22Rv1 (cell line): ENCODE results near the gene DDX27.

Source experiments
- H3K27ac ChIP-seq: fragments of 450-650 bp; 2 replicates; pipeline ENCODE4 v1.5.1; 2017
- CTCF ChIP-seq: fragments of 450-650 bp; IDR thresholded peaks from 2 replicates; pipeline ENCODE4 v1.5.1; 2017; ENCODE audit warnings: mild to moderate bottlenecking
- ZFX ChIP-seq: fragments of 450-650 bp; IDR thresholded peaks from 2 replicates; pipeline ENCODE4 v1.6.1; 2017; ENCODE audit warnings: antibody characterized with exemption, borderline replicate concordance

Gene DDX27

DNA sequence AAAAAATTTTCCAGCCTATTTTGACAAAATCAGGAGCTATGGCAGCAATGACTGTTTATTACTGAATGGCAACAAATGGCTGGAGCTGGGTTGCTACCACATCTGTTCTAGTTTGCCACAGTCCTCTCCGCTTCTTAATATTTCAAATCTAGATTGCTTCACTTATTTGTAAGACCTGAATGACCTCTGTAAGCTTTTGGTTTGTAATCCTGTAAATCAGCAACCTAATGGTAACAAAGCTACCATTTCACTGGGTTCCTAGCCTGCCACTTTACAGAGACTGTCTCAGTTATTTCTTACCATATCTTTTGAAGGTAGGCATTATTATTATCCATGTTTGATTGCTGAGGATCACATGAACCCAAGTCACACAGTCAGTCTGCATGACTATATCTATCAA lies 43.2 kb downstream of the DDX27 start:
- TF ChIP-seq CTCF (no peak), ZFX (no peak)
- no peak overlapping the region for H3K27ac ChIP-seq

GRCh38 chr20:49267327-49267726 lies 48.1 kb downstream of the DDX27 start:
- no peak overlapping the region for H3K27ac ChIP-seq
- no peak for TF ChIP-seq ZFX

DNA sequence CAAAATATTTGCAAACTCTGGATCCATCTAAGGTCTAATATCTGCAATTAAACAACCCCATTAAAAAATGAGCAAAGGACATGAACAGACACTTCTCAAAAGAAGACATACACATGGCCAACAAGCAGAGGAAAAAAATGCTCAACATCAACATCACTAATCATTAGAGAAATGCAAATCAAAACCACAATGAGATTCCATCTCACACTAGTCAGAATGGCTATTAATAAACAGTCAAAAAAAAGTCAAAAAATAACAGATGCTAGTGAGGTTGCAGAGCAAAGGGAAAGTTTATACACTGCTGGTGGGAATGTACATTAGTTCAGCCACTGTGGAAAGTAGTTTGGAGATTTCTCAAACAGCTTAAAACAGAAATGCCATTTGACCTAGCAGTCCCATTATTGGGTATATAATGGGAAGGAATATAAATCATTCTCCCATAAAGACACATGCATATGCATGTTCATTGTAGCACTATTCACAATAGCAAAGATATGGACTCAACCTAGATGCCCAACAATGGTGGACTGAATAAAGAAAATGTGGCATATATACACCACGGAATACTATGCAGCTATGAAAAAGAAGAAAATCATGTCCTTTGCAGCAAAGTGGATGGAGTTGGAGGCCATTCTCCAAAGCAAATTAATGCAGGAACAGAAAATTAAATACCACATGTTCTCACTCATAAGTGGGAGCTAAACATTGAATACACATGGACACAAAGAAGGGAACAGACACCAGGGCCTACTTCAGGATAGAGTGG lies 49.6 kb downstream of the DDX27 start:
- no peak overlapping the region for H3K27ac ChIP-seq

GRCh38 chr20:49270177-49270576 lies 51.0 kb downstream of the DDX27 start:
- H3K27ac ChIP-seq: no peak overlapping the region
- TF ChIP-seq CTCF (no peak), ZFX (no peak)

More for the DNA sequence above, 49.6 kb downstream of the DDX27 start:
- no peak for TF ChIP-seq CTCF
- no peak for TF ChIP-seq ZFX

DNA sequence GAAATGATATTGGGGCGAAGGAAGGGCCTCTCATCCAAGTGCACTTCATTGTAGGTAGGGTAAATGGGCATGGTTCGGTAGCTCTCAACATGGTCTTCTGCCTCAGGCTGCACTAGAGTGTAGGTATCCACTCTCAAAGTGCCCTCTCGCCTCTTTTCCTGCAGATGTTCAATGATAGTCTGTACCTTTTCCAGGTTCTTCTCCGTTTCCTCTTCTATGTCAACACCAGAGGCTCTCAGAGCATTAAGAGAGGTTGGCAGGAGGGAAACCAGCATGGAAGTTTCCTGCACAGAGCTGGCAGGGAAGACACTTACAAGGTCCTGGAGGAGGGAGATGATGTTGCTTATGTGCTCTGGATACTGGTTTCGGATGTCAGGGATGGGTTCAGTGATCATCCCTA lies 51.5 kb downstream of the DDX27 start:
- TF ChIP-seq CTCF (no peak), ZFX (no peak)
- H3K27ac ChIP-seq: no peak overlapping the region

GRCh38 chr20:49272654-49273053 lies 53.4 kb downstream of the DDX27 start:
- H3K27ac ChIP-seq: no peak overlapping the region
- TF ChIP-seq ZFX: no peak
- TF ChIP-seq CTCF: no peak

DNA sequence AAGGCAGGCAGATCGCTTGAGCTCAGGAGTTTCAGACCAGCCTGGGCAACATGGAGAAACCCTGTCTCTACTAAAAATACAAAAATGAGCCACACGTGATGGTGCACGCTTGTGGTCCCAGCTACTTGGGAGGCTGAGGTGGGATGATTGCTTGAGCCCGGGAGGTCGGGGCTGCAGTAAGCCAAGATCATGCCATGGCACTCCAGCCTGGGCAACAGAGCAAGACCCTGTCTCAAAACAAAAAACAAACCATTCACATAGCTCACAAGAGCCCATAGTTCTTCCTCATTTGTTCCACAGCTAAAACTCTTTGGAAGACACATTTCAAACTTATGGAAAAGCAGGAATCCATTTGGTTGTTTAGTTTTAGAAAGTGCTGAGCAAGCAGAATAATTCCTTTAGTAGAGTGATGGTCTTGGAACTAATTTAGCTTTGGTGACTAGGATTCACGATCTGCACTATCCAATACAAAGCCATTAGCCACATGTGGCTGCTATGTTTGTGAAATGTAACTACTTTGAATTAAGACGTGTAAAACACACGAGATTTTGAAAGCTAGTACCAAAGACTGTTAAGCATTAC lies 54.6 kb downstream of the DDX27 start:
- H3K27ac ChIP-seq: no peak overlapping the region
- TF ChIP-seq CTCF (no peak), ZFX (no peak)
